CD4-positive, alpha-beta memory T cell (primary cell): ENCODE results near the gene PREX1. TPM values are rescaled to one million over a fixed set of nuclear protein-coding genes. Genes with fewer than 3 reads are reported as not detected.
A peak's percentile ranks its signal among the peaks of the same experiment; 100 is the strongest.

ENCODE experiments used
- CTCF ChIA-PET: fragments of 350-600 bp; sonication (Branson Sonifier 250); formaldehyde crosslinking; loops from one replicate; lab custom pipeline; 2021; ENCODE audit warnings: inconsistent platforms; ENCODE audit not compliant: partially characterized antibody; lab: Charles Lee
- POLR2A ChIA-PET: fragments of 350-600 bp; sonication (Branson Sonifier 250); formaldehyde crosslinking; loops from one replicate; lab custom pipeline; 2021; ENCODE audit not compliant: partially characterized antibody; lab: Charles Lee
- DNase-seq, 5 donors: peaks; one replicate each; pipeline versions ENCODE4 v3.0.0 to v3.0.0-alpha.2; 2020 to 2022; ENCODE audit warnings: mixed read lengths in 1 of 5
- H3K27ac ChIP-seq: one replicate; pipeline ENCODE4 v1.7.0; 2013; ENCODE audit warnings: low read depth, low read length
- H3K27me3 ChIP-seq: 2 replicates; pipeline ENCODE4 v1.7.0; 2013; ENCODE audit warnings: mild to moderate bottlenecking, low read length, moderate library complexity; ENCODE audit not compliant: insufficient read depth
- H3K36me3 ChIP-seq: 2 replicates; pipeline ENCODE4 v1.7.0; 2013; ENCODE audit warnings: mild to moderate bottlenecking, low read length, moderate library complexity; ENCODE audit not compliant: insufficient read depth
- H3K4me1 ChIP-seq: 2 replicates; pipeline ENCODE4 v1.7.0; 2013; ENCODE audit warnings: mild to moderate bottlenecking, low read length, moderate library complexity; ENCODE audit not compliant: insufficient read depth
- H3K4me3 ChIP-seq, 2 donors: one replicate each; pipeline ENCODE4 v1.7.0; 2013; ENCODE audit warnings: low read length in 2 of 2, mild to moderate bottlenecking in 1 of 2
- H3K9me3 ChIP-seq, 2 donors: one replicate each; pipeline ENCODE4 v1.7.0; 2013; ENCODE audit warnings: low read length in 2 of 2, control low read depth in 1 of 2; ENCODE audit not compliant: control insufficient read depth in 1 of 2
- H3K27ac Mint-ChIP-seq, 7 donors: one replicate each; pipeline ENCODE4 v1.8.0; 2020 to 2021; ENCODE audit warnings: mixed read lengths in 7 of 7, mild to moderate bottlenecking in 6 of 7, inconsistent platforms in 3 of 7, moderate library complexity in 3 of 7
- H3K27me3 Mint-ChIP-seq, 2 donors: one replicate each; pipeline ENCODE4 v1.8.0; 2020 to 2021; ENCODE audit warnings: mixed read lengths in 2 of 2
- H3K36me3 Mint-ChIP-seq, 2 donors: one replicate each; pipeline ENCODE4 v1.8.0; 2020 to 2021; ENCODE audit warnings: mixed read lengths in 2 of 2, inconsistent platforms in 1 of 2, mild to moderate bottlenecking in 1 of 2
- H3K4me1 Mint-ChIP-seq, 4 donors: one replicate each; pipeline ENCODE4 v1.8.0; 2020 to 2021; ENCODE audit warnings: mixed read lengths in 4 of 4, mild to moderate bottlenecking in 1 of 4
- H3K4me3 Mint-ChIP-seq, 8 donors: one replicate each; pipeline ENCODE4 v1.8.0; 2020 to 2021; ENCODE audit warnings: mixed read lengths in 8 of 8, mild to moderate bottlenecking in 7 of 8, moderate library complexity in 6 of 8, inconsistent platforms in 3 of 8
- H3K9me3 Mint-ChIP-seq, 8 donors: one replicate each; pipeline ENCODE4 v1.8.0; 2020 to 2021; ENCODE audit warnings: mixed read lengths in 8 of 8, mild to moderate bottlenecking in 5 of 8, inconsistent platforms in 3 of 8, moderate library complexity in 1 of 8
- intact Hi-C: fragments of 100-400 bp; cut with micrococcal nuclease; formaldehyde crosslinking; loops from one replicate; pipeline ENCODE4 v1.15.1; 2023
- polyA plus RNA-seq, 2 donors: library from polyadenylated mRNA; unstranded; fragments of 300-500 nt; fragmentation: Illumina TruSeq; gene quantifications; one replicate each; pipeline ENCODE4 v1.2.3, GENCODE V29; 2021
- total RNA-seq, 2 experiments: library from RNA; stranded (reverse); gene quantifications; one replicate each; pipeline ENCODE4 v1.2.3, GENCODE V29; 2021

Gene PREX1
- total and polyA plus RNA-seq, 4 experiments from 2014 or later, result 10.6 to 165 (median 122) TPM

DNA sequence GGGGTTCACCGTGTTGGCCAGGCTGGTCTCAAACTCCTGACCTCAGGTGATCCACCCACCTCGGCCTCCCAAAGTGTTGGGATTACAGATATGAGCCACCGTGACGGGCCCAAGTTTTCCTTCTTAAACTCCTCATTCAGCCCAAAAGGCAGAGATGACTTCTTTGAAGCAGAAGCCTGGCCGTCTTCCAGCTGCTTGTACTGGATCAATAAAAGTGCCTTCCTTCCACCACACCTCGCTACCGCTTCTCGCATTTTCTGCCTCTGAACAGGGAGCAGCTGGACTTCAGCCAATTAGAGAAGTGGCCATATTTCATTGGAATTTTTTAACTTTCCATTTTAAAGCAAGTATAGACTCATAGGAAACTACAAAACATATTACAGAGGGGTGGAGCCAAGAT is 241.1 kb downstream of the PREX1 start:
- no peak for DNase-seq
- Histone ChIP-seq H3K4me1 (no peaks in the 10 kb centered on the region), H3K27me3 (no peaks in the 10 kb centered on the region), H3K27ac (no peak overlapping the region), H3K36me3 (no peaks in the 10 kb centered on the region), H3K9me3 (no peaks in the 10 kb centered on the region), H3K4me3 (no peak overlapping the region)
- no peak overlapping the region for H3K4me3 Mint-ChIP-seq
- no peaks in the 10 kb centered on the region for H3K4me1 Mint-ChIP-seq
- peak overlapping the region in 1 of 7 donors; percentile 6 for H3K27ac Mint-ChIP-seq
- H3K9me3 Mint-ChIP-seq, result peaks cover 0 to 2% (median 0%) of the 10 kb centered on the region in 8 donors
- ChIA-PET CTCF (no interaction called here), POLR2A (no interaction called here)
- intact Hi-C loops, result no loop called here
- no peaks in the 10 kb centered on the region for H3K36me3 Mint-ChIP-seq
- peaks cover 18 to 28% of the 10 kb centered on the region in 2 donors for H3K27me3 Mint-ChIP-seq

DNA sequence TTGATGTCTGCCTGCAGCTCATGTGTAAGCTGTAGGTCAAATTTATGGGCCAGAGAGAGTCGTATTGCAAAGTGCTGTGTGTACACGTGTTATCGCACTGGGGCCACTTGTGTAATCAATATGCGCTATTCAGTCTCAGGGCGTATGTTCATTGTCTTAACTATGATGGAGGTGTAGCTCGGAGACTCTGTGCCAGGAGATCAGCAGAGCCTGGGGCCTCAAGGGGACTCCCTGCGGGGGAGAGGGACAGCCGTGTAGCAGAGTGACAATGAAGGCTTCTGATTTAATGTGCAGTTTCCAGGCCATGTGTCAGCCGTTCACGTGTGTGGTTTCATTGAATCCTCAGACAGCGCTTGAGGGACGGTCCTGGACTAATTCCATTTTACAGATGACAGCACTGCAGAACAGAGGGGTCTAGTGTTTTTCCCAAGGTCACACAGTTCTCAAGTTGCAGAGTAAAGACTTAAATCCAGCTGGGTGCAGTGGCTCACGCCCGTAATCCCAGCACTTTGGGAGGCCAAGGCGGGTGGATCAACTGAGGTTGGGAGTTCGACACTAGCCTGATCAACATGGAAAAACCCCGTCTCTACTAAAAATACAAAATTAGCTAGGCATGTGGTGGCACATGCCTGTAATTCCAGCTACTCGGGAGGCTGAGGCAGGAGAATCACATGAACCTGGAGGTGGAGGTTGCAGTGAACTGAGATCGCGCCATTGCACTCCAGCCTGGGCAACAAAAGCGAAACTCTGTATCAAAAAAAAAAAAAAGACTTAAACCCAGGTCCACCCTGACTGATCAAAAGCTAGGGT is 242.5 kb downstream of the PREX1 start:
- no peaks in the 10 kb centered on the region for H3K27me3 ChIP-seq
- no peak overlapping the region for H3K4me3 ChIP-seq
- H3K9me3 Mint-ChIP-seq, result peaks cover 0 to 5% (median 0%) of the 10 kb centered on the region in 8 donors
- no peak overlapping the region for H3K4me3 Mint-ChIP-seq
- peak overlapping the region in 1 of 7 donors; percentile 6 for H3K27ac Mint-ChIP-seq
- H3K4me1 Mint-ChIP-seq, result no peaks in the 10 kb centered on the region
- DNase-seq, result no peak
- H3K27ac ChIP-seq, result no peak overlapping the region
- no peaks in the 10 kb centered on the region for H3K9me3 ChIP-seq
- intact Hi-C loops, result no loop called here
- CTCF ChIA-PET, result no interaction called here
- no peaks in the 10 kb centered on the region for H3K4me1 ChIP-seq
- POLR2A ChIA-PET, result no interaction called here
- H3K36me3 Mint-ChIP-seq, result no peaks in the 10 kb centered on the region
- H3K27me3 Mint-ChIP-seq, result peaks cover 19 to 30% of the 10 kb centered on the region in 2 donors
- no peaks in the 10 kb centered on the region for H3K36me3 ChIP-seq

DNA sequence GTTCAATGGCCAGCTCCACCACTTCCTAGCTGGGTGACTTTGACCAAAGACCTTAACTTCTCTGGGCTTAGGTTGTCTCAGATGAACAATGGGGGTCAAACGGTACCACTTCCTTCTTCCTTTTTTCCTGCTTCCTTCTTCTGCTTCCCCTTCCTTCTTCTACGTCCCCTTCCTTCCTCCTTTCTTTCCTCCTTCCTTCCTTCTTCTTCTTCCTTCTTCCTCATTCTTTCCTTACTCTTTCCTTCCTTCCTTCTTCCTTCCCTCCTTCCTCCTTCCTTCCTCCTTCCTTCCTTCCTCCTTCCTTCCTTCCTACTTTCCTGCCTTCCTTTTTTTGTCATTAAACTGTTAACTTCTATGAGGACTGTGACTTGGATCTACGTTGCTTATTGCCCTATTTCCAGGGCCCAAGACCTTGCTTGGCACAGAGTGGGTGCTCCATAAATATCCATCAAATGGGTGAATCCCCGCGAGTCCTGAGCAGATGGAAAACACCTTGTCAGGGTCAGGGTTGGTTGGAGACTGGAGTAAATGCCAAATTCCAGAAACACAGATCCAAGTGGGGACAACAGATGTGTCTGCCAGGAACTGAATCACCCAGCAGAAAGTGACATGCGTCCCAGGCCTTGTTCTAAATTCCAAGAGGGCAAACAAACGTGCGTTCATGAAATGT is 243.3 kb downstream of the PREX1 start:
- H3K36me3 ChIP-seq, result no peaks in the 10 kb centered on the region
- Mint-ChIP-seq H3K9me3 (peaks cover 0 to 5% (median 0%) of the 10 kb centered on the region in 8 donors), H3K4me3 (no peak overlapping the region), H3K4me1 (no peaks in the 10 kb centered on the region), H3K27ac (no peak overlapping the region), H3K27me3 (peaks cover 21 to 30% of the 10 kb centered on the region in 2 donors), H3K36me3 (no peaks in the 10 kb centered on the region)
- H3K27ac ChIP-seq, result no peak overlapping the region
- POLR2A ChIA-PET, result no interaction called here
- H3K4me3 ChIP-seq, result no peak overlapping the region
- no peaks in the 10 kb centered on the region for H3K27me3 ChIP-seq
- H3K9me3 ChIP-seq, result no peaks in the 10 kb centered on the region
- H3K4me1 ChIP-seq, result no peaks in the 10 kb centered on the region
- no peak for DNase-seq
- CTCF ChIA-PET, result no interaction called here
- intact Hi-C loops, result no loop called here

DNA sequence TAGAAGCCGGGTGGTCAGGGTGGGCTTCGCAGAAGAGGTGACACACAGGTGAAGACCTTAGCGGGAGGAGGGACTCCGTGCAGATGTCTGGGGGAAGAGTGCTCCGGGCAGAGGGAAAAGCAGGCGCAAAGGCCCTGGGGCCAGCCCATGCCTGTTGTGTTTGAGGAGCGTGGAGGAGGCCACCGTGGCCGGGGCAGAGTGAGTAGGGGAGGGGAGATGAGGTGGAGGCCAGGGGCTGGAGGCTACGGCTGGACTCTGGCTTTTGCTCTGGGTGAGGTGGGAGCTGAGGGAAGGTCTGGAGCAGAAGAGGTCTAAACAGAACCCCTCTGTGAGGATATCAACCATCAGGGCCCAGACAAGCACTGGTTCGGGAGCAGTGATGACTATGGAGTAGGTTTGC is 244.0 kb downstream of the PREX1 start:
- POLR2A ChIA-PET, result no interaction called here
- Mint-ChIP-seq H3K9me3 (peaks cover 0 to 5% (median 0%) of the 10 kb centered on the region in 8 donors), H3K4me1 (no peaks in the 10 kb centered on the region), H3K27me3 (peaks cover 21 to 30% of the 10 kb centered on the region in 2 donors), H3K27ac (no peak overlapping the region), H3K4me3 (no peak overlapping the region), H3K36me3 (no peaks in the 10 kb centered on the region)
- no peak for DNase-seq
- H3K36me3 ChIP-seq, result no peaks in the 10 kb centered on the region
- H3K9me3 ChIP-seq, result no peaks in the 10 kb centered on the region
- H3K27ac ChIP-seq, result no peak overlapping the region
- no peaks in the 10 kb centered on the region for H3K4me1 ChIP-seq
- intact Hi-C loops, result no loop called here
- no peaks in the 10 kb centered on the region for H3K27me3 ChIP-seq
- no peak overlapping the region for H3K4me3 ChIP-seq
- CTCF ChIA-PET, result no interaction called here

DNA sequence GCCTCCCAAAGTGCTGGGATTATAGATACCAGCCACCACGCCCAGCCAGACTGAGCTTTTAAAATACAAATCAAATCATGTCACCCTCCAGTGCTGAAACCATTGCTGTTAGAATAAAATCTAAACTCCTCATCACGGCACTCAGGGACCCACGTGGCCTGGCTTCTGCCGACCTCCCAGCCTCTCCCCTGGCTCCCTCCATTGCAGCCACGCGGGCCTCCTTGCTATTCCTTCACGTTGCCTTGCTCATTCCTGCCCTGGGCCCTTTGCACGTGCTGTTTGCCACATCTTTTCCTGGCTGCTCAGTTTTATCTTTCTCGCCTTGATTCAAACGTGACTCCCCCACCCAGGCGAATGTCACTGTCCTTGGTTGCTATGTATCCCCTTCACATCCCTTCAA is 244.6 kb downstream of the PREX1 start:
- Histone ChIP-seq H3K36me3 (no peaks in the 10 kb centered on the region), H3K4me3 (no peak overlapping the region), H3K27ac (no peak overlapping the region), H3K4me1 (no peaks in the 10 kb centered on the region), H3K9me3 (no peaks in the 10 kb centered on the region), H3K27me3 (no peaks in the 10 kb centered on the region)
- POLR2A ChIA-PET, result no interaction called here
- no peaks in the 10 kb centered on the region for H3K36me3 Mint-ChIP-seq
- no peak overlapping the region for H3K27ac Mint-ChIP-seq
- peaks cover 18 to 30% of the 10 kb centered on the region in 2 donors for H3K27me3 Mint-ChIP-seq
- no peak overlapping the region for H3K4me3 Mint-ChIP-seq
- H3K9me3 Mint-ChIP-seq, result peaks cover 0 to 5% (median 0%) of the 10 kb centered on the region in 8 donors
- no peak for DNase-seq
- H3K4me1 Mint-ChIP-seq, result no peaks in the 10 kb centered on the region
- CTCF ChIA-PET, result no interaction called here
- intact Hi-C loops, result no loop called here

DNA sequence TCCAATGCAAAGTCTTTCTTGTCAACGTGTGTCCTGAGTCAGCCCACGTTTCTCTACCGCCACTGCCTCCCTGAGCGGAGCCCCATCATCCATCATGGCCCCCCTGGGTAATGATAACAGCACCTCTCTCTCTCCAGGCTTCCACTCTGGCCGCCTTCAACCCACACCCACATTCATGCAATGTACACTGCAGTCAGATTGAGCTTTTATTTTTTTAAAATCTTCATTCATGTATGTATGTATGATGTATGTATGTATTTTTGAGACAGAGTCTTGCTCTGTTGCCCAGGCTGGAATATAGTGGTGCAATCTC is 245.2 kb downstream of the PREX1 start:
- intact Hi-C loops, result no loop called here
- ChIA-PET CTCF (no interaction called here), POLR2A (no interaction called here)
- no peaks in the 10 kb centered on the region for H3K4me1 Mint-ChIP-seq
- no peaks in the 10 kb centered on the region for H3K36me3 Mint-ChIP-seq
- no peaks in the 10 kb centered on the region for H3K4me1 ChIP-seq
- H3K27ac Mint-ChIP-seq, result no peak overlapping the region
- H3K4me3 ChIP-seq, result no peak overlapping the region
- H3K9me3 ChIP-seq, result no peaks in the 10 kb centered on the region
- no peak for DNase-seq
- no peaks in the 10 kb centered on the region for H3K36me3 ChIP-seq
- no peak overlapping the region for H3K27ac ChIP-seq
- peaks cover 0 to 5% (median 0%) of the 10 kb centered on the region in 8 donors for H3K9me3 Mint-ChIP-seq
- peaks cover 18 to 30% of the 10 kb centered on the region in 2 donors for H3K27me3 Mint-ChIP-seq
- no peak overlapping the region for H3K4me3 Mint-ChIP-seq
- H3K27me3 ChIP-seq, result no peaks in the 10 kb centered on the region

DNA sequence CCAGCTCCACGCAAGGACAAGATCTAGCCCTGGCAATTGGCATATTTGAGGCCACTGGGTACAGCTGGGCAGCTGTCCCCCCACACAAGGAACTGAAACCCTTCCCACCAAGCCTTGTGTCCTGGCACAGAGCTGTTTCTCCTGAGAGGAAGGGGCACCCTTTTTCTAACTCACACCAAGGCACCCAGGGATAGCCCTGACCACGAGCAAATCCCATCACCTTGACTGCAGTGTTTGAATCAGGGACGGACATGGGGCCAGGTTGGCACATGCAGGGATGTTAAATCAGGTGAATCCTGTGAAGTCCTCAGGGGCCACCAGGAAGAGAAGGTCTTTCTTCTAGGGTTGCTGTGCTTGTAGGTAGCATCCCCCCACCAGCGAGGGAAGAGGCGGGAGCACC is 246.6 kb downstream of the PREX1 start:
- H3K27me3 Mint-ChIP-seq, result peaks cover 14 to 24% of the 10 kb centered on the region in 2 donors
- Histone ChIP-seq H3K27me3 (no peaks in the 10 kb centered on the region), H3K9me3 (no peaks in the 10 kb centered on the region), H3K36me3 (no peaks in the 10 kb centered on the region), H3K27ac (no peak overlapping the region), H3K4me1 (no peaks in the 10 kb centered on the region), H3K4me3 (no peak overlapping the region)
- H3K36me3 Mint-ChIP-seq, result no peaks in the 10 kb centered on the region
- ChIA-PET POLR2A (no interaction called here), CTCF (no interaction called here)
- no peaks in the 10 kb centered on the region for H3K4me1 Mint-ChIP-seq
- intact Hi-C loops, result no loop called here
- no peak overlapping the region for H3K4me3 Mint-ChIP-seq
- DNase-seq, result no peak
- peaks cover 0 to 5% (median 0%) of the 10 kb centered on the region in 8 donors for H3K9me3 Mint-ChIP-seq
- no peak overlapping the region for H3K27ac Mint-ChIP-seq
